NT2/D1 (cell line): ENCODE measurements around the gene ELF2.
A peak's percentile ranks its signal among the peaks of the same experiment; 100 is the strongest.

Experiments
- DNase-seq: peaks from one replicate; pipeline ENCODE4 v3.0.0-alpha.2; 2011; ENCODE audit warnings: low read depth, low spot score
- H3K27me3 ChIP-seq: 2 replicates; pipeline ENCODE4 v1.6.0; 2011; ENCODE audit warnings: mild to moderate bottlenecking; ENCODE audit not compliant: insufficient read length, insufficient read depth
- H3K36me3 ChIP-seq: 2 replicates; pipeline ENCODE4 v1.6.1; 2011; ENCODE audit warnings: mild to moderate bottlenecking, low read length, mixed read lengths; ENCODE audit not compliant: insufficient read depth, insufficient read length
- H3K4me1 ChIP-seq: 2 replicates; pipeline ENCODE4 v1.5.1; 2011; ENCODE audit not compliant: insufficient read depth, insufficient read length
- H3K4me3 ChIP-seq: 2 replicates; pipeline ENCODE4 v1.5.1; 2011; ENCODE audit warnings: low read depth; ENCODE audit not compliant: insufficient read length
- H3K9ac ChIP-seq: 2 replicates; pipeline ENCODE4 v1.6.0; 2011; ENCODE audit warnings: low read depth; ENCODE audit not compliant: insufficient read length
- H3K9me3 ChIP-seq: 2 replicates; pipeline ENCODE4 v1.5.1; 2011; ENCODE audit warnings: mild to moderate bottlenecking, low read length; ENCODE audit not compliant: insufficient read depth
- SUZ12 ChIP-seq: IDR thresholded peaks from 2 replicates; pipeline ENCODE4 v1.6.1; 2011; ENCODE audit not compliant: insufficient read length, insufficient read depth; ENCODE audit errors: extremely low read depth
- YY1 ChIP-seq: IDR thresholded peaks from 2 replicates; pipeline ENCODE4 v1.6.1; 2011; ENCODE audit not compliant: insufficient read length, insufficient read depth
- ZNF274 ChIP-seq: IDR thresholded peaks from 2 replicates; pipeline ENCODE4 v1.6.1; 2011; ENCODE audit warnings: mild to moderate bottlenecking, low read depth, low read length

ELF2 gene

DNA sequence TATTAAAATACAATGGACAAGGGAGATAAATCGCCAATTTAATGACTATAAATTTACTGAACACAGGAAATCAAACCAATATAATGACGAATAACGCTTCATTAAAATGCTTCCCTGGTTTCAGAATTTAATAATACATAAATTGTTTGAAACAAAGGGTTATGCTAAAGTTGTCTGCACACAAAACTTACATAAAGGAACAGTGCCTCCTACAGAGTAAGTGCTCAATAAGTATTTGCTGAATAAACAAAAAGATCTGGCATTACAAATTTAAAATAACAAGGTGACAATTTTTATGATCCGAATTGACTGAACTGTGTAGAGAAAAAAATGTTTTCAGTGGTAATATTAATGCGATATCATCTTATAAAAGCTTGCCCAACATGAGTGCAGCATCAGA, 91.9 kb downstream of the ELF2 start:
- no peaks in the 10 kb centered on the region for H3K9me3 ChIP-seq
- H3K4me1 ChIP-seq = no peaks in the 10 kb centered on the region
- no peak for DNase-seq
- no peak overlapping the region for H3K4me3 ChIP-seq
- H3K36me3 ChIP-seq = no peaks in the 10 kb centered on the region
- TF ChIP-seq SUZ12 = no peak
- H3K27me3 ChIP-seq = no peaks in the 10 kb centered on the region
- no peak overlapping the region for H3K9ac ChIP-seq

DNA sequence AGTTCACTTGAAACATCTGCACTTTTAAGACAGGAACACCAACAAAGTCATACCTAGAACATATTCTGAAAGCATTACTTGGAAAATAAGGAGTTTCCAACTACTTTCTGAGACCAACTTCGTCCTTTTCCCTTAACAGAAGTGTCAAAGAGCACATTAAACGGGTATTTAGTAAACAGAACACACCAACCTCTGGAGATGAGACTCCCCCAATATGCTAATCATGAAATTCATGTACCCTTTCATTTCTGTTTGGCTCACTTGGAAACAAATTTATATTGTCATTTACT, 92.3 kb downstream of the ELF2 start:
- H3K4me3 ChIP-seq = peak overlapping the region; percentile 53
- H3K27me3 ChIP-seq = no peaks in the 10 kb centered on the region
- peak overlapping the region; percentile 63 for H3K9ac ChIP-seq
- no peak for DNase-seq
- no peaks in the 10 kb centered on the region for H3K36me3 ChIP-seq
- TF ChIP-seq SUZ12 (no peak), YY1 (no peak), ZNF274 (no peak)
- H3K9me3 ChIP-seq = no peaks in the 10 kb centered on the region
- H3K4me1 ChIP-seq = no peaks in the 10 kb centered on the region

DNA sequence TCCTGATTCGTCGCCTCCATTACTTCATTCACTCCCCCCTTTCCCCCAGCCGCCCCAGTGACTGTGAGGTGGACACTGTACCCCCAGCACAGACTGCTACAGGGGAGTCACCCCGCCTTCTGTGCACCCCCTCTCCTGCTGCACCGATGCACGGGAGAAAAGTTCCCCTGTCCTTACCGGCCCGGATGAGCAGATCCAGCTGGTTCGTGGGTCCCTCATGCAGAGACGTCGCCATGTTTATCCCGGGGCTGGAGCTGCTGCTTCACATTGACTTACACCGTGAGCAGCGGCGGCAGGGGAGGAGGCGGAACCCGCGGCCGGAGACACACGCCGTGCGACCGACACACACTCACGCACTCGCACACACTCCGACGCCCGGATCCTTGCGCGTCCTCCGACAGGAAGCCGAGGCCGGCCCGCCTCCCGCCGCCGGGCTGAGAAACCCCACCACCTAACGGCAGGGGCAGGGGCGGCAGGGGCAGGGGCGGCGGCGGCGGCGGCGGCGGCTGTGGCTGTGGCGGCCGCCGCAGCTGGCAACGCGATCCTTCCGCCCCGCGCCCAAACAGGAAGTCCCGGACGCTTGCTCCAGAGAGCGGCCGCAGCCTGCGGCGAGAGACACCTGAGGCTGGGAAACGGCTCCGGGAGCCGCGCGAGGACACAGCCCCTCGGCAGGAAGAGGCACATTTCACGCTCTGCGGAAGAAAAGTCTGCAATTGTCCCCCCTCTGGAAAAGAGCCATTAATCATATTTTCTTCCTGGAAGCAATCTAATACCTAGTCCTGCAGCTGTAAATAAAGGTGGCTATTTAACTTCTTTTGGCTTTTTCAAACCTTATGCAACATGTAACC, 92.8 kb downstream of the ELF2 start:
- H3K27me3 ChIP-seq = no peaks in the 10 kb centered on the region
- H3K36me3 ChIP-seq = no peaks in the 10 kb centered on the region
- DNase-seq = peak; percentile 71
- H3K9me3 ChIP-seq = no peaks in the 10 kb centered on the region
- peak overlapping the region; percentile 91 for H3K4me3 ChIP-seq
- TF ChIP-seq SUZ12 (no peak), ZNF274 (no peak), YY1 (no peak)
- H3K4me1 ChIP-seq = no peaks in the 10 kb centered on the region
- peak overlapping the region; percentile 92 for H3K9ac ChIP-seq

DNA sequence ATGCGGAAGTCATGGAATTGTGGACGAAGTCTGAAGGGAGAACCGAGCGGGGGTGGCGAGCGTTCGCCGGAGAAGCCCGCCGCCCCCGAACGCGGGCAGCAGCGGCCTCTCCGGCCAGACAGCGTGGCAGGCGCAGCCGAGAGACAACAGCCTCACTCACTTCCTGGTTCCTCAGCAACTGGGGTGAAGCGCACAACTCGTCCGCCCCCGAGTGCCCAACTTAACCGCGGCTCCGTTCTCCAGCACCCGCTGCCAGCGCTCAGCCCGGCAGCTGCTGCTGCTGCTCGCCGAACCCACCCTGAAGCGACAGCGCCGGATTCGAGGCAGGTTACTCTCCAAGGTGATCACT, 93.4 kb downstream of the ELF2 start:
- TF ChIP-seq SUZ12 (no peak), ZNF274 (no peak), YY1 (no peak)
- Histone ChIP-seq H3K9me3 (no peaks in the 10 kb centered on the region), H3K36me3 (no peaks in the 10 kb centered on the region), H3K27me3 (no peaks in the 10 kb centered on the region), H3K4me3 (peak overlapping the region; percentile 91), H3K9ac (peak overlapping the region; percentile 92), H3K4me1 (no peaks in the 10 kb centered on the region)
- peak; percentile 20 for DNase-seq

DNA sequence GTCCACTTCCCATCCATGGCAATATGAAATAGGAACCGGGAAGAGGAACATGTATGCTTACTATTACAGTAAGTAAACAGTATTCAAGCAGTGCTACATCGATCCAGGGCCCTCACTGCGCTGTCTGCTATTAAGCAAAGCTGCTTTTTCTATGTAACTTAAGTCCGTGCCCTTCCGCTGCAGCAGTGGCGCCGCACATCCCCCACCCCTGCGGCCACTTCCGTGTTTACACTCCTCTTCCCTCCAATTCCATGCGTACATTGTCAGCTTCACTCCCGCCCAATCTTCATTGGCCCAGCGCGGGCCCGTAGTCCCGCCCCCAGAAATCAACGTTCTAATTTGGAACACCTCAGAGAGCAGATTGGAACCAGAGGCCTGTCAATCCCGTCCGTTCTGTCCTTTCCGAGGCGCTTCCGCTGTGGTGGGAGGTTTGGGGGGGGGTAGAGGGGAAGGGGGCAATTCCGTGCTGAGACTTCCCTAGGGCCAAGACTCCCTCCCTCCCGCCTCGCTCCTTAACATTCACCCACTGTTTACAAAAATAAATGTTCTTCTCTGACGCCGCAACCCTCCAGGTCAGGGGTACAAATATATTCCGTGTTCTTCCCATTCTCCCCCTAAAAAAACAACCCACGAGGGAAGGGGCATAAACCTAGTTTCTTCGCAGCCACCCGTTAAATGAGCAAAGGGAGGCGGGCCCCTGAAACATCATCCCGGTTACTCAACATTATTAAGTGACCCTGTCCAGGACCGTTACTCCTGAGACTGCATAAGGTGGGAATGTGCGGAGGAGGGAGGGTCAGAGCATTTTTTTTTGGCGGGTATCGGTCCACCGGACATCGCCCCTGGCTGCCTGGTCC, 94.0 kb downstream of the ELF2 start:
- H3K9ac ChIP-seq = peak overlapping the region; percentile 92
- peak; percentile 89 for DNase-seq
- H3K27me3 ChIP-seq = no peaks in the 10 kb centered on the region
- H3K4me1 ChIP-seq = no peaks in the 10 kb centered on the region
- H3K9me3 ChIP-seq = no peaks in the 10 kb centered on the region
- peak overlapping the region; percentile 91 for H3K4me3 ChIP-seq
- TF ChIP-seq YY1 (no peak), SUZ12 (no peak), ZNF274 (no peak)
- no peaks in the 10 kb centered on the region for H3K36me3 ChIP-seq

DNA sequence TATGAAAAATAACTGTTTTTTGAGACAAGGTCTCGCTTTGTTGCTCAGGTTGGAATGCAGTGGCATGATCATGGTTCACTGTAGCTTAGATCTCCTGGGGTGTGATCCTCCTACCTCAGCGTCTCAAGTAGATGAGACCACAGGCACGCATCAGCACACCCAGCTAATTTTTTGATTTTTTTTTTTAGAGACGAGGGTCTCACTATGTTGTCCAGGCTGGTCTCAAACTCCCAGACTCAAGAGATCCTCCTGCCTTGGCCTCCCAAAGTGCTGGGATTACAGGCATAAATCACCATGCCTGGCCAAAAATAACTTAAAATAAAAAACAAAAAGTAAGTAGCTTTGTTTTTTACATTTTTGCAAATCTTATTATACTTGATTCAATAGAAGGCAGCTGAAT, 98.1 kb downstream of the ELF2 start:
- DNase-seq = no peak
- TF ChIP-seq ZNF274 = no peak
- no peak for TF ChIP-seq SUZ12
- no peak for TF ChIP-seq YY1
- H3K4me3 ChIP-seq = no peak overlapping the region
- H3K9me3 ChIP-seq = no peaks in the 10 kb centered on the region
- no peaks in the 10 kb centered on the region for H3K4me1 ChIP-seq
- no peak overlapping the region for H3K9ac ChIP-seq
- peaks cover 4% of the 10 kb centered on the region for H3K36me3 ChIP-seq
- H3K27me3 ChIP-seq = no peaks in the 10 kb centered on the region

DNA sequence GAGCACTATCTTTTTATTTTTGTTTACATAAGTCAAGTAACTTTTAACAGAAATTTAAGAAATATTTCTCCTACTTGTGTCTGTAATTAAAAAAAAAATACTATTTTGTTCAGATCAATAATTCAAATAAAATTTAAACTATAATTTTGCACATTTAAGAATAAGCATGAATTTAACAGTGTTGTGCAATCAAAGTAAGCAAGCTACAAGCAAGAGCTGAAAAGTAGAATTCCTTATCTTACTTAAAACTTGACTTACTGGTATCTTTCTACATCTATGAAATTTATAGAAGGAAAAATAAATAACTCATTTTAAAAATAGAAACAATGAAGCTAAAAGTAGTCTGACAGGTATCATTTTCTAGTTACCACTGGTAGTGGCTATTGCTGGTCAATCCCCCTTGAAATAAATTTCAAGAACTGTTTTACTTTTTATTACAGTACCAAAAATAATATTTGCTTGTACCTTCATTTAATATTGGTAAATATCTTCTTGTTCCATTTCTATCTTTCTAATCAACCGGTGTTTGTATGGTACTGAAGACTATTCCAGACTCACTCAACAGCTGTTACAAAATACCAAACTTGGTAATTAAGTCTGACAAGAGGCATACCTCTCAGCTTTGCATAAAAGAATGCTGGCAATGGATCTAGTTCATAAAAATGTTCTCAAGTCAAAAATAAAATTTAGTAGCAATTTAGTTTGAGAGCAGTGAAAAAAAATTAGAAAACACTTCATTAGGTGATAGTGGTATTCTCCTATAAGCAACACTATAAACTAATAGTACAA, 99.3 kb downstream of the ELF2 start:
- no peak overlapping the region for H3K9ac ChIP-seq
- peaks cover 9% of the 10 kb centered on the region for H3K36me3 ChIP-seq
- H3K4me1 ChIP-seq = no peaks in the 10 kb centered on the region
- DNase-seq = no peak
- TF ChIP-seq YY1 (no peak), ZNF274 (no peak), SUZ12 (no peak)
- H3K27me3 ChIP-seq = no peaks in the 10 kb centered on the region
- H3K4me3 ChIP-seq = no peak overlapping the region
- H3K9me3 ChIP-seq = no peaks in the 10 kb centered on the region
